GOT3 (cell line): ENCODE results near the gene SYNGAP1.
"Not testable (repeated sequence)": the region's sequence is repeated elsewhere in the genome, so short reads cannot be mapped to it uniquely, and the experiment has no call there.

Experiments
- DNase-seq: peaks from one replicate; lab custom pipeline; 2025; ENCODE audit warnings: mixed read lengths; lab: John Stamatoyannopoulos, UW

The SYNGAP1 gene

DNA sequence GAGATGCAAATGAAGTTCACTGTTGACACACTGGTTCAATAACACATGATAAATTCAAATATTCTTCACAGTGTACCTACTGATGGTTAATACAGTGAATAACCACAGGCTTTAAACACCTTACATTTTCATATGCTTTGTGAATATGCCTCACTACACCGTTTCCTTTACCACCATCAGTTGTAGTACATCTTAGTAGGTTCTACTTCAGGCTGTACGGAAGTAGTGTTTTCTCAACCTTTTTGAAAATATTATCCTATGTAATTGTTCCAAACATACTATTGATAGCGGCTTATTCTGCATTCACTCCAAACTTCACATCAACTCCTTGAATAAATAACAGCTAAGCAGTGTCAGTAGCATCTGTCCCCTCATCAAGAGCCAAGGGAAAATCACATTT is 49.8 kb downstream of the SYNGAP1 start:
- no peak for DNase-seq

DNA sequence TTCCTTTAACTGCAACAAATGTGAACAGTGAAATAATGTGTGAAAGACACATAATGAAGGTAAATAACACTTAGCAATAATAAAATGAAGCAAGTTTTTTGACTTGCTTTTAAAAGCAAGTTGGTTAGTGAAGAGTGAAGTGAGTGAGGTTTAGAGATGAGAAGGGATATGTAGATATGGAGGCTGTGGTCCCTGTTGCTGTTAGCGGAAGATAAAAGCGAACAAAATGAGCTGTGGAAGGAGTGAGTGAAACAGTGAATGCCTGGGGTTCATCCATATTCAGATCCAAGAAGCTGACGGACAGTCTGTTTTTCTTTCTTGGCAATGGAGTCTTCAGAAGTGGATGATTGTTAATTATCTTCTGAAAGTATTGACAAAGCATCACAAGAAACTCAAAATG is 58.0 kb downstream of the SYNGAP1 start:
- no peak for DNase-seq

DNA sequence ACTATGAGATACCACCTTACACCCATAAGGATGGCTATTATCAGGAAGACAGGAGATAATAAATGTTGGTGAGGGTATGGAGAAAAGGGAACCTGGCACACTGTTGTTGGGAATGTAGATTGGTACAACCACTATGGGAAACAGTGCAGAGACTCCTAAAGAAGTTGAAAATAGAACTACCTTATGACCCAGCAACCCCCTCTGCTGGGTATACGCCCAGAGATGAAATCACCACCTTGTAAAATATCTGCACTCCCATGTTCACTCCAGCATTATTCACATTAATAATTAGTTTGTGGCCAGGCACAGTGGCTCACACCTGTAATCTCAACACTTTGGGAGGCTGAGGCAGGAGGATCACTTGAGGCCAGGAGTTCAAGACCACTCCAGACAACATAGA is 61.3 kb downstream of the SYNGAP1 start:
- no peak for DNase-seq

DNA sequence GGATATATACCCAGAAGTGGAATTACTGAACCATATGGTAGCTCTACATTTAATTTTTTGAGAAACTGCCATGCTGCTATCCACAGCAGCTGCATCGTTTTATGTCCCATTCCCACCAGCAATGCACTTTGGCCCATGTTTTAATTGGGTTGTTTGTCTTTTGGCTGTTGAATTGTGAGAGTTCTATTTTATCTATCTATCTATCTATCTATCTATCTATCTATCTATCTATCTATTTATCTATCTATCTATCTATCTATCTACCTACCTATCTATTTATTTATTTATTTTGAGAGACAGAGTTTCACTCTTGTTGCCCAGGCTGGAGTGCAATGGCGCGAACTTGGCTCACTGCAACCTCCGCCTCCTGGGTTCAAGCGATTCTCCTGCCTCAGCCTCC is 62.8 kb downstream of the SYNGAP1 start:
- DNase-seq: not testable (repeated sequence)

DNA sequence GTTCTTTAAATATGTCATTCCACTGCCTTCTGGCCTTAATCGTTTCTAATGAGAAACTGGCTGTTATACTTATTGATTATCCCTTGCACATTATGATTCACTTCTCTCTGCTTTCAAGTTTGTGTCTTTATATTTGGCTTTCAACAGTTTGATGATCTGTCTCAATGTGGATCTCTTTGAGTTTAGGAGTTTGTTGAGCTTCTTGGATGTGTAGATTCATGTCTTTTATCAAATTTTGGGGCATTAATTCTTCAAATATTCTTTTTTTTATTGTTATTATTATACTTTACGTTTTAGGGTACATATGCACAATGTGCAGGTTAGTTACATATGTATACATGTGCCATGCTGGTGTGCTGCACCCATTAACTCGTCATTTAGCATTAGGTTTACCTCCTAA is 63.8 kb downstream of the SYNGAP1 start:
- DNase-seq: no peak

DNA sequence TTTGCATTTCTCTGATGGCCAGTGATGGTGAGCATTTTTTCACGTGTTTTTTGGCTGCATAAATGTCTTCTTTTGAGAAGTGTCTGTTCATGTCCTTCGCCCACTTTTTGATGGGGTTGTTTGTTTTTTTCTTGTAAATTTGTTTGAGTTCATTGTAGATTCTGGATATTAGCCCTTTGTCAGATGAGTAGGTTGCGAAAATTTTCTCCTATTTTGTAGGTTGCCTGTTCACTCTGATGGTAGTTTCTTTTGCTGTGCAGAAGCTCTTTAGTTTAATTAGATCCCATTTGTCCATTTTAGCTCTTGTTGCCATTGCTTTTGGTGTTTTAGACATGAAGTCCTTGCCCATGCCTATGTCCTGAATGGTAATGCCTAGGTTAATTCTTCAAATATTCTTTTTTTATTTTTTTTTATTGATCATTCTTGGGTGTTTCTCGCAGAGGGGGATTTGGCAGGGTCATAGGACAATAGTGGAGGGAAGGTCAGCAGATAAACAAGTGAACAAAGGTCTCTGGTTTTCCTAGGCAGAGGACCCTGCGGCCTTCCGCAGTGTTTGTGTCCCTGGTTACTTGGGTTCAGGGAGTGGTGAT is 64.9 kb downstream of the SYNGAP1 start:
- DNase-seq: not testable (repeated sequence)

DNA sequence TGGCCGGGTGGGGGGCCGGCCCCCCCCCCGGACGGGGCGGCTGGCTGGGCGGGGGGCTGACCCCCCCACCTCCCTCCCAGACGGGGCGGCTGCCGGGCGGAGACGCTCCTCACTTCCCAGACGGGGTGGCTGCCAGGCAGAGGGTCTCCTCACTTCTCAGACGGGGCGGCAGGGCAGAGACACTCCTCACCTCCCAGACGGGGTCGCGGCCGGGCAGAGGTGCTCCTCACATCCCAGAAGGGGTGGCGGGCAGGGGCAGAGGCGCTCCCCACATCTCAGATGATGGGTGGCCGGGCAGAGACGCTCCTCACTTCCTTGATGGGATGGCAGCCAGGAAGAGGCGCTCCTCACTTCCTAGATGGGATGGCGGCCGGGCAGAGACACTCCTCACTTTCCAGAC is 65.8 kb downstream of the SYNGAP1 start:
- DNase-seq: not testable (repeated sequence)

DNA sequence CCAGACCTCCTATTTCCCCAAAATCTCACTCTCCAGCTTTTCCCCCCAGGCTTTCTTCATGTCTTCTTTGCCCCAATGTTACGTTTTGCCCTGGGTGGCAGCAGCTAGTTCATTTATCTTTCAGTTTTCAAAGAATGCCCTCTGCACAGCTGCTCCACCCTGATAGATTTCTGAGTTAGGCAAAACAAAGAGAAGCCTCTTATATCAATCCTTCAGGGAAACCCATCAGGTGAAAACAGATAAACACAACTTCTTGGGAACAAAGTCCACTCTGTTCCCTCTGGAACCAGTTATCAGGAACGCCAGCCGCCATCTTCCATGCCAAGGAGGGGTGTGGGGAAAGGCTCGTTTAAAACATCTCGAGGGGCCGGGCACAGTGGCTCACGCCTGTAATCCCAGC is 68.5 kb downstream of the SYNGAP1 start:
- DNase-seq: no peak

DNA sequence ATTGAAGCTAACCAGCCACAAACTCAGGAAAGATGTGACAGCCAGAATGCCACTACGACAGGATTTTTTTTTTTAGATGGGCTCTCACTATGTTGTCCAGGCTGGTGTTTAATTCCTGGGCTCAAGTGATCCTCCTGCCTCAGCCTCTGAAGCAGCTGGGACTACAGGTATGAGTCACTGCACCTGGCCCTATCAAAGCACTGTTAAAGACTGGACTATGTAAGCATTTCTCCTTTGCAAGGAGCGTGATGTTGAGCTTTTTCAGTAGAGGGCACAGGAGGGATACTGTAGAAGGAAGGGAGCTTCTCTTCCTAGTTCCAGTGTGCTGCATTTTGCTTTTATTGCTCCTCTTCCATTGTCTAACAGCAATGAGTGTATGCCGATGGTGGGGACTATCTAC is 70.3 kb downstream of the SYNGAP1 start:
- no peak for DNase-seq

DNA sequence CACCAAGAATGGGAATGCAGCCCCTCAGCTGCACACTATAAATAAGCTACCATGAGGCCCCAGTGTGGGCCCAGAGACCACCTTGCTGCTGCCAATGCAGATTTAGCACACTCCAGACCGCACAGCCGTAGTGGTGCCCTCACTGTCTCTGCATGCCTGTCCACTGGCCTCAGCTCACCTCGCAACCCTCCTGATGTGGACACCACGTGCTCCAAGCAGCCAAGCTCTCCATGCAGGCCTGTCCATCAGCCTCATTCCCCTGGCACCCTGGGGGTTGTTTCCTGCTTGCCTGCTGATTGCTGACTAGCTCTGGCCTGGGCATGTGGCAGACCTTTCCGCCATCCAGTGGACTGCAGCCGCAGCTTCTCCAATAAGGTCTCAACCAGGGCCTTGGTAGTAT is 70.8 kb downstream of the SYNGAP1 start:
- DNase-seq: no peak

DNA sequence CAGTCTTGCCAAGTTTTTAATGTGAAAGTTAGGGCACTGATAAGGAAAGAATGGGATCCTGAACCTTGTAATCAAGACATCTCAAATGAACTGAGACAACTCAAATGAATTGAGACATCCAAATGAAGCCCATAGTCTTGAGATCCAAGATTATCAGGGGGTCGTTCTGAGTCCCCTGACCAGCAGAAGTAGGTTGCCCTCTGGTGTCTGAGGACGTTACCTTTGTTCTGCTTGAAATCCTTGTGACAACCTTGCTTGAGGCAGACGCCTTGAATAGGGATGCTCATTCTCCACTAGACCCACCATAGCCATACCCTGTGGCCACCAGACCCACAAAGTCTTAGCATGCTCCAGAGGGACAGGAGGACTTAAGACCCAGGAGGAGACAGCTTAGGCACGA is 72.2 kb downstream of the SYNGAP1 start:
- no peak for DNase-seq

DNA sequence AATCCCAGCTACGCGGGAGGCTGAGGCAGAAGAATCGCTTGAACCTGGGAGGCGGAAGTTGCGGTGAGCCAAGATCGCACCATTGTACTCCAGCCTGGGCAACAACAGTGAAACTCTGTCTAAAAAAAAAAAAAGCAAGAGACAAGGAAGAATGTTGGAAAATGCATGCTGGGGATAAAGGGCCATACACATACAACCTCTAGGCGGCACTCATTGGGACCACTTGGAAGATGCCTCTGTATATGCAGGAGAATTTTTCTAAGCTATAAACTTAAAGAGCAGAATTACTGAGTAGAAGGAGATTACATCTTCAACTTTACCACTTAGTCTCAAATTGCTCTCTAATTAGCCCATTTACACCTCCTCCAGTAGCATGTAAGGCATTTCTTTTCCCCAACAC is 77.3 kb downstream of the SYNGAP1 start:
- DNase-seq: no peak

DNA sequence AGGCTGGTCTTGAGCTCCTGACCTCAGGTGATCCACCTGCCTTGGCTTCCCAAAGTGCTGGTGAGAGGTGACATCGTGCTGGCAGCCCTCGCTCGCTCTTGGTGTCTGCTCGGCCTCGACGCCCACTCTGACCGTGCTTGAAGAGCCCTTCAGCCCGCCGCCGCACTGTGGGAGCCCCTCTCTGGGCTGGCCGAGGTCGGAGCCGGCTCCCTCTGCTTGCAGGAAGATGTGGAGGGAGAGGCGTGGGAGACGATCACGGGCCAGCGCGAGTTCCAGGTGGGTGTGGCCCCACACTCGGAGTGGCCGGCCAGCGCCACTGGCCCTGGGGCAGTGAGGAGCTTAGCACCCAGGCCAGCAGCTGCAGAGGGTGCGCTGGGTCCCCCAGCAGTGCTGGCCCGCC is 82.6 kb downstream of the SYNGAP1 start:
- no peak for DNase-seq

DNA sequence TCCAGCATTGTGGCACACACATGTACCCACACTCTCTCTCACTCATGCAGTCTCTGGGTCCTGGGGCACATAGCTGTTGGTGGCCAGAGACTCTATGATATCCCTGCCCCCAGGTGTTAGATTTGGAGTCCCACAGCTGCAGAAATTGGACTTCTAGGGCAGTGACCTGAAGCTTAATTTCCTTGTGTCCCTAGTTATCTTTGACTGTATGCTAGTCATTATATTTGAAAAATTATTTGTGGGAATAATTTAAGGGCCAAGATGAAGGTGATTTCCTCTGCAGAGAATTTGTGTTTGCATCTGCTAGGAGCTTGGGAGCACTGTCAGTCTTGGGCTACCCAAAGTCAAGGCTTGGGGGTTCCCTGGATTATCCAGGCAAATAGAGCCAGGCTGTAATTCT is 84.6 kb downstream of the SYNGAP1 start:
- no peak for DNase-seq
